ENCODE results near the gene CAMKMT.

Gene CAMKMT

GRCh38 chr2:44519026-44519425 lies 157.3 kb downstream of the CAMKMT start:
- no peak for DNase-seq

GRCh38 chr2:44522846-44523245 lies 161.1 kb downstream of the CAMKMT start:
- DNase-seq = no peak

DNA sequence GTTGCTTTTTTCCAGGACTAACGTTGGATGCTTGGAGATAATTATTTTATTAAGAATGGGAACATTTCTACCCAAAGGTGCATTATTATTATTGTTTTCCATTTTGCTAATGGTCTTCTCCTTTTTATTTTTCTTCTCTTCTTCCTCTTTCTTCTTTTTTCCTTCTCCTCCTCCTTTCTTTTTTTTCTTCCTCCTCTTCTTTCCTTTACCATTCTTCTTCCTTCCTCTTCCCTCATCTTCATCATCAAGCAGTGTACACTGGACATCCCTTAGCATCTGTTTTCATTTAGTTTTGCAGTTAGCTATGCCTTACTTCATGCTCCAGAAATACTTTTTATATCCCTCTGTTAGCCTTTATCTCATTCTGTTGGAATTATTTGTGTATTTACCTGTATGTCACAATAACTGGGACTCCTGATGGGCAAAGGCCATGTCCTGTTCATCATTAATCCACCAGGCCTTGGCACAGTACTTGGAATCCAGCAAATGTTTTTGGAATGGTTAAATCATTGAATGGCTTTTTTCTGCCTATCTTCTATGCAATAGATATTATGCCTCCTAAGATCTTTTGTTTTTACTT lies 162.7 kb downstream of the CAMKMT start:
- DNase-seq = no peak

GRCh38 chr2:44526352-44526751 lies 164.6 kb downstream of the CAMKMT start:
- no peak for DNase-seq

DNA sequence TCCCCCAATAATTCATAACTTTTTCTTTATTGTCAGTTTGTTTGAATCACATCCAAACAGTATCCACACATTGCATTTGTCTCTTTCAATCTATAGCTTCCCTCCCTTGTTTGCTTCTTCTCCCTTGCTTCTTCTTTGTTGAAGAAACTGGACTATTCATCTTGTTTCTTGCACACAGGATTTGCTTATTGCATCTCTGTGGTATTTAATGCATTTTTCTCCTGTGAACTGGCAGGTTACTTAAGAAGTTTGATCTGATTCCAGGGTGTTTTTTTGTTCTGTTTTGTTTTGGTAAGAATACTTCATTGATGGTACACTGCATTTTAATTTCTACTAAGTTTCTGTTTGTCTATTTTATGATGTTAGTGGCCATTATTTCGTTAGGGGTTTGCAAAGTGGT lies 166.8 kb downstream of the CAMKMT start:
- no peak for DNase-seq

- DNase-seq = no peak
These were observed 167.7 kb downstream of the CAMKMT start for GRCh38 chr2:44529448-44529847.

DNA sequence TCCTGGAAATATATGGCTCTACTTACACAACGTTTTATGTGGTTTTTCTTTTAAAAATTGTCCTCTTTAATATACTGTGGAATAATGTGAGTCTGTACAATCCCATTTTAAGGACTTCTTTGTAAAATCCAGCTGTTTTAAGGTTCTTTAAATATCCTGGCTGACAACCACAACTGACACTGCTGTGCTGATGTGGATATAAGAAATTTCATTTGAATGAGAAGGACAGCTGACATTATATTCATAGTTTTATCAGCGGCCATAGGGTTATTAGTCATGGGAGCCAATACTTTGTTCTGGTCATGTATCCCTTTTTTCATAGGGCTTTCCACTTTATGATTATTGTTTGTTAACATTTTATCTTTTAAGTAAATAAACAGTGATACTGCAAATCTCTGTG lies 169.5 kb downstream of the CAMKMT start:
- DNase-seq = no peak

DNA sequence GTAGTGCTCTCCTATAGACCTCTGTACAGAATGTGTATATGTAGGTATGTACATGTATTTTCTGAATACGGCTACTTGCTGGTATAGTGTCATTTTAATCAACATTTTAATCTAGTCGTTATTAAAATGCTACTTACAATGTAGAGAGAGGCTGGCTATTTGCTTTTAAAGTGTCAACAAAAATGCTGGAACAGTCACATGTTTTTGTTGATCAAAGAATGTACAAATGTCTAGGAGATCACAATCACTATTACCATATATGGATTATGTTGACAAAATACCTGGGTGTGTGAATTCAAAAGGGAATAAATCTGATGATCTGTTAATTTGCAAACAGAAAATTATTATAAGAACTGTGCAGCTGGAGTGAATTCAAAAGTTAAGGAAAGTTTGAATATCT lies 170.3 kb downstream of the CAMKMT start:
- DNase-seq = no peak

DNA sequence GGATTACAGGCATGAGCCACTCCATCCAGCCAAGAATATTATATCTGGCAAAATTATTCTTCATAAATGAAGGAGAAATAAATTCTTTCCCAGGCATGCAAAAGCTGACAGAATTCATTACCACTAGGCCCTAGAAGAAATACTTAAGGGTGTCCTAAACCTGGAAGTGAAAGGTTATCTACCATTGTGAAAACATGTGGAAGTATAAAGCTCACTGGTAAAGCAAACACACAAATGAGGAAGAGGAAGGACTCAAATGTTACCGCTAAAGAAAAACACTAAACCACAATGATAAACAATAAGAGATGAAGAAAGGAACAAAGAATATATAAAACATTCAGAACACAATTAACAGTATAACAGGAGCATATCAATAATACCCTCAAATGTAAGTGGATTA lies 171.8 kb downstream of the CAMKMT start:
- no peak for DNase-seq

GRCh38 chr2:44535376-44535775 lies 173.6 kb downstream of the CAMKMT start:
- DNase-seq = no peak

DNA sequence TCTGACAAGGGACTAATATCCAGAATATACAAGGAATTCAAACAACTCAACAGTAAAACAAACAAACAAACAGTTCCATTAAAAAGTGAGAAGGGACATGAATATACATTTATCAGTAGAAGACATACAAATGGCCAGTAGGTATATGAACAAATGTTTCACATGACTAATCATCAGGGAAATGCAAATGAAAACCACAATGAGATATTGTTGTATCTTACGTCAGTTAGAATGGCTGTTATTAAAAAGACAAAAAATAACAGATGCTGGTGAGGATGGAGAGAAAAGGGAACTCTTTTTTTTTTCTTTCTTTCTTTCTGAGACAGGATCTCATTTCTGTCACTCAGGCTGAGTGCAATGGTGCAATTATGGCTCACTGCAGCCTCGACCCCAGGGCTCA lies 175.5 kb downstream of the CAMKMT start:
- DNase-seq = no peak

- DNase-seq = no peak
These were observed 180.8 kb downstream of the CAMKMT start for GRCh38 chr2:44542520-44542919.

DNA sequence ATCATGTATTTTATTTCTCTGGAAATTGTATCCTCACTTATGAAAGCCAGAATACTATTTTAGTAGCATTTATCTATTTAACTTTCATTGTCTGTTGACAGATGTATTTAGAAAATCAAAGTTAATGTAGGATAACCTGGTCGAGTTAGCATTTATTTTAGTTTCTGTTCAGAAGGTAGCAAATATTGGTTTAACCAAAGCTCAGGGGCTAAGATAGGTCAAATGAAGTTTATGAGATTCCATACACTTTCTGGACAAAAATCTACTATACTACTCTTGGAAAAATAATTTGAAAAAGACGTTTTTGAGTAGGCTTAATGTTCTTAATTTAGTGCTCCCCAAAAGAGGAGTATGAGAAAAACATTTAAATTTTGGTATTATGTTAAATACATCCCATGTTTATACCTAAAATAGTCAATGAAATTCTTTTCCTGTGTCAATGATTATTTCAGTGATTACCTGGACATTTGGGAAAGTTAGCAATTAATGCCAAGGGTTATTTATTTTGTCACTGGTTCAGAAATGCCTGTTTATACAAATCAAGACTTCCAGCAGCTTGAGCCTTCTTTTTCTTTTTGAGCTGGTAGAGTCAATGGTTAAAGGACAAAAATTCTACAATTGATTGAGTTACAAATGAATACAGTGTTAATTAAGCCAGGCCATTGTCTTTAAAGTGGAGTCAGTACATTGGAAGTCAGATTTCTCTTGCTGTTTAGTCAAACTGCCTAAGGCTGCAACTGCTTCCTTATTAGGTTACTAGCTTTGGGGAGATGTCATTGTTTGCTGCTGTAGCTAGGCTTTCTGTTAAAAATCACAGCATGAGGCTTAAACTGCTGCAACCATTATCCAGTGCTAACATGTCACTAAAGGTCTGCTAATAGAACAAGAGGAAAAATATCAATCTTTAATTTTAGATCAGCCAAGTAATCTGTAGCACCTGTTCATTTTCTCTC lies 182.3 kb downstream of the CAMKMT start:
- no peak for DNase-seq

- DNase-seq = no peak
These were observed 183.3 kb downstream of the CAMKMT start for GRCh38 chr2:44545005-44545404.

DNA sequence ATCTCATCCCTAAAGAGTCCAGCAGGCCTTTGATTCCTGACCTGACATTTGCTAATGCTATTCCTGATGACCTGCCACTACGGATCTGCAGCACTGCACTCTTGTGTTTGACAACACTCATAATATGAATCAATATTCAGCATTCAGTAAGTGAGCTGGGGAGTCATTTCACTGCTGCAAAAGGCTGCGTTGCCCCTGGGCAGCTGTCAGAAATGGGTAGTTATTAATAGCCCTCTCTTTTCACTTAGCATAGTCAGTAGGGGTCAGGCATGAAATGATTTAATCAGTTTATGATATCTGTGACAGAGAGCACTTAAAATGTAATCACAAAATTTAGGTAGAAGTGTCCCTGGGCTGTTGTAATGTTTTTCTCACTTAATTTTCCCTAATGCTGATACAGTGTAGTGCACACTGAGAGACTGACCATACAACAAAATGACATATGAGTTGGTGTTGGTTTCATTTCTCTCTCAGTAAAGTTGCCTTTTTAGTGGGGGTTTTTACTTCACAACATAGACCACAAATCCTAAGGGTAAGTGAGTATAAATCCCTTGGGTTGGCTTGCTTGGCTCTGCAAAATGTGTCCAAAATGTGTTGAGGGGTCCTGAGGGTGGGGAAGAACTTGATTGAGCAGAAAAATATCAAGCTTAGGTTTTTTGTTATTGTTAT lies 184.8 kb downstream of the CAMKMT start:
- no peak for DNase-seq

- DNase-seq = no peak
These were observed 186.0 kb downstream of the CAMKMT start for GRCh38 chr2:44547718-44548117.

GRCh38 chr2:44548221-44549098 lies 186.7 kb downstream of the CAMKMT start:
- DNase-seq = no peak

GRCh38 chr2:44549099-44549471 lies 187.3 kb downstream of the CAMKMT start:
- no peak for DNase-seq

DNA sequence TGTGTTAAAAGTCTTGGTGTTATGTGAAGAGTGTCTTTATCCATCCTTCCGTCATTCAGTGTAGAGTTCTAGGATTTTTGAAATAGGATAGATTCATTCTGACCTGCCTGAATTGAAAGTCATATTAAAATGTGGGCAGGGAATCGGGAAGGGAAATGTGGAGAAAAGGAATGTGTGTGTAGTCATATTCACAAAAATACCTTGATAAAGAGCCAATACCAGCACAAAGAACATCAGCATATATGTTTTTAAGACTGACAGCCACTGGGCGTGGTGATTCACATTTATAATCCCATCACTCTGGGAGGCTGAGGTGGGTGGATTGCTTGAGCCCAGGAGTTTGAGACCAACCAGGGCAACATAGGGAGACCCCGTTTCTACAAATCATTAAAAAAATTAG lies 188.1 kb downstream of the CAMKMT start:
- no peak for DNase-seq

- no peak for DNase-seq
These were observed 188.8 kb downstream of the CAMKMT start for GRCh38 chr2:44550561-44550960.

- no peak for DNase-seq
These were observed 189.8 kb downstream of the CAMKMT start for GRCh38 chr2:44551497-44551896.

DNA sequence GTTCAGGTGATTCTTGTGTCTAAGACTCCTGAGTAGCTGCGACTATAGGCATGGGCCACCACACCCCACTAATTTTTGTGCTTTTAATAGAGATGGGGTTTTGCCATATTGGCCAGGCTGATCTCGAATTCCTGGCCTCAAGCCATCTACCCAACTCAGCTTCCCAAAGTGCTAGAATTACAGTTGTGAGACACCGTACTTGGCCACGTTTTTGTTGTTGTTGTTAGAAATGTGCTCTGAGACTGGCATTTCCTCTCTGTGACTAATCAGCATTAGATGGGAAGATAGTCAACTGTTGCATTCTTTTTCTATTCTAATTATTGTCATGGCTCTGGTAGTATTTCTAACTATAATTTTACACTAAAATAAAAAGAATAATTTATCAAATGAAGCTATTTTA lies 191.7 kb downstream of the CAMKMT start:
- no peak for DNase-seq

- DNase-seq = no peak
These were observed 194.0 kb downstream of the CAMKMT start for GRCh38 chr2:44555700-44556099.

All from SHP77 treated with DMSO at 0.1 percent for 48 hours (cell line).